HG02973 (cell line): ENCODE data around the gene RNU5B-1.
"Not testable (repeated sequence)": the region's sequence is repeated elsewhere in the genome, so short reads cannot be mapped to it uniquely, and the experiment has no call there.

Experiments
- ATAC-seq: cut with Tn5 transposase; IDR thresholded peaks from one replicate; pipeline ENCODE4 v1.9.1; 2021; ENCODE audit warnings: moderate library complexity; ENCODE audit not compliant: unreplicated experiment

Gene RNU5B-1

DNA sequence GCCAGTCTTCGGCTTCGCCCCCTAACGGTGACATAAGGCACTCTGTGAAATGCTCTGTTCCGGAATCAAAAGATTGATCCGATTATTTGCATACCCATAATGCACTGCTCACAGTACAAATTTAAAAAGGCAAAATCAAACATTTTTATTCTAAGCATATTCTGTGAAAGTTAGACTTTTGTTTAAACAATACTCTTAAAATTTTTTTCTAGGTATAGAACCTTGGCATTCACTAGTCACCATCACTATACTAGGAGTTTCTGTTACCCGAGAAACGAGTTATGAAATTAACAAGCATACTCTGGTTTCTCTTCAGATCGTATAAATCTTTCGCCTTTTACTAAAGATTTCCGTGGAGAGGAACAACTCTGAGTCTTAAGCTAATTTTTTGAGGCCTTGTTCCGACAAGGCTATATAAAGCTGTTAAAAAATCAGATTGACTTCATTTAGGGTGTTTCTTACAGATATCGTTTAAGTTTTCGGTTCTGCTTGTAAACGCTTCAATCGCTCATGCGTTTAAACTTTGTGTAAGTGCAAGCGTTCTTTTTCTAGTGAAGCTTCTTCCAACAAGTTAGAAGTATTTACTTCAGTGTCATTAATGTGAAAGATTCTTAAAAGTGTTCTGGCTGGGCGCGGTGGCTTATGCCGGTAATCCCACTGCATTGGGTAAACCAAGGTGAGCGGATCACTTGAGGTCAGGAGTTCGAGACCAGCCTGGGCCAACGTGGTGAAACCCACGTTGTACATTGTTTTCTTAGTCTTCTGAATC lies at the start of gene RNU5B-1:
Gene RNU5B-1, plus strand, starts transcription at position 297 of the 769 bp plus-strand sequence.
- ATAC-seq = peak; percentile 63

DNA sequence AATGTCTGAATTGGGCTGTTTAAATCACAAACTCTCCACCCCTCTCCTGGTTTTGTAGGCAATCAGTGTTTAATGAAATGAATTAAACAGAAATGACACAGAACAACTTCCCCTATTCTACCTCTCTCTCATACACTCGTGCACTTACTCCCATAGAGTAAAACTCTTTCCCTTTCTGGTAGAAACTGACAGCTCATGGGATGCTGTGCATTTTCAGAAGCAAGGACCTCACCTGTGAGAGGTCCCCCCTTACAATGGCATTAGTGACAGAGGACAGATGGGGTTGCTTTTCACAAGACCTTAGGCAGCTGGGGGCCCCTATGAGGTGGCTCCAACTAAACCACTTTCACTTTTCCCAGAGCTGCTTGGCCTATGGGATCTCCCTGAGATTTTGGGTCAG lies 49.7 kb upstream of the RNU5B-1 start:
- ATAC-seq = no peak

DNA sequence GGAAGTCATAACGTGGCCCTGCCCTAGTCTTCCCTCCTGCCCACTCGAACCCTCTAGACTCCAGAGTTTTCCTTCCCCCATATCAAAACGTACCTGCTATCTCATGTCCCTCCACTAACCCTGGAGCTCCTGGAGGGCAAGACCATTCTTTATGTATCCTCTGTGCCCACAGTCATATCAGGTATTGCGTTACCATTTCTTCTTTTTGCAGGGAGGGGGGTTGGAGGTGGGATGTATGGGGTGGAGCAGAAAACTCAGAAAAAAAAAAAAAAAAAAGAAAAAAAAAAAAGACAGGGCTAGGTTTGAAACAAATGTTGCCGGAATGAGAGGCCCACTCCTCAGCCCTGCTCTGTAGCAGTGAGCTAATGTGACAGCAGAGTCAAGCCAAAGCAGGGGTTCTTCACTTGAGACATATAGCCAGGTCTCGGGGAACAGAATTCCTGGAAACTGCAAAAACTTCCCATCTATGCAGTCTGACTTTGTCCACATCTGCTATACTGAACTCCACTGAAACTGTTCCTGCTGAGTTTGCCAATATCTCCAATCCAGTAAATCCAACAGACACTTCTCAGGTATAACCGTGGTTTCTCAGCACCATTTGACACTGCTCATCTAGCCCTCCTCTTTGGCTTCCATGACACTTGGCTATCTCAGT lies 48.9 kb upstream of the RNU5B-1 start:
- no peak for ATAC-seq

- ATAC-seq = no peak
These were observed 45.9 kb upstream of the RNU5B-1 start for GRCh38 chr15:65258375-65259262.

DNA sequence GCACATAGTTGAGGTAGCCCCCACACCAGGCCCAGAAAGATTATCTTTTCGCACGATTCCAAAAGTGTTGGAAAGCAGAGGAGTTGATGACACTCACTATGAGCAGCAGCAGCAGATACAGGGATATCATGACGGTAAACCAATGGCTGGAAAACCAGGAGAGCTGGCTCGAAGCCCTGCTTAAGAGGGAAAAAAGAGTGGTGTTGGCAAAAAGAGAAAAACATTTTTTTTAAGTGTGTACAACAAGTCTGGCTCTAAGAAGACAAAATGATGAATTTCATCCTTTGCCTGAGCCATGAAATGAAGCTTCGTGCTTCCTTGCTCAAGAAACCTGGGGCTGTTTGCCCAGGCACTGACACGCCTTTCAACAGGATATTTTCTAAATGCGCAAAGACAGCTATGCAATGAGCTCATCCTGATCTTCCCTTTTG lies 45.1 kb upstream of the RNU5B-1 start:
- ATAC-seq = no peak

GRCh38 chr15:65260968-65261367 lies 43.5 kb upstream of the RNU5B-1 start:
- no peak for ATAC-seq

DNA sequence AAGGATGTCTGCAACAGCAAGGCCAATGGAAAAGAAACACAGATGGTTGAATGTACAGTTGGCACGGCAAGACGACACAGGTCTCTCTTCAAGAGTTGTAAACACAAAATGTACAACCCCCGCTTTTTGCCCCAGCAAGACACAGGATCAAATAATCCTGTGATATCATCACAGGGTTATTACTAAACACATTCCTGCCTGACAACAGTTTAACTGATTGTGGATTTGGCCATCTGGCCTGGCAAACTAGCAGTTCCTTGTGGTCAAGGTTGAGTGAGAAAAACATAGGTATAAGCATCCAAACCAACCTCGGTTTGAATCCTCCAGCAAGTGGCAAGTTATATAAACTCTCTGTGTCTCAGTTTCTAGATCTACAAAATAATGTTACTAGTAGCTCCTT lies 41.2 kb upstream of the RNU5B-1 start:
- no peak for ATAC-seq

- ATAC-seq = no peak
These were observed 39.5 kb upstream of the RNU5B-1 start for GRCh38 chr15:65264863-65265430.

- no peak for ATAC-seq
These were observed 38.0 kb upstream of the RNU5B-1 start for GRCh38 chr15:65266469-65266868.

- no peak for ATAC-seq
These were observed 36.1 kb upstream of the RNU5B-1 start for GRCh38 chr15:65268411-65268810.

GRCh38 chr15:65270811-65271545 lies 33.5 kb upstream of the RNU5B-1 start:
- ATAC-seq = not testable (repeated sequence)

DNA sequence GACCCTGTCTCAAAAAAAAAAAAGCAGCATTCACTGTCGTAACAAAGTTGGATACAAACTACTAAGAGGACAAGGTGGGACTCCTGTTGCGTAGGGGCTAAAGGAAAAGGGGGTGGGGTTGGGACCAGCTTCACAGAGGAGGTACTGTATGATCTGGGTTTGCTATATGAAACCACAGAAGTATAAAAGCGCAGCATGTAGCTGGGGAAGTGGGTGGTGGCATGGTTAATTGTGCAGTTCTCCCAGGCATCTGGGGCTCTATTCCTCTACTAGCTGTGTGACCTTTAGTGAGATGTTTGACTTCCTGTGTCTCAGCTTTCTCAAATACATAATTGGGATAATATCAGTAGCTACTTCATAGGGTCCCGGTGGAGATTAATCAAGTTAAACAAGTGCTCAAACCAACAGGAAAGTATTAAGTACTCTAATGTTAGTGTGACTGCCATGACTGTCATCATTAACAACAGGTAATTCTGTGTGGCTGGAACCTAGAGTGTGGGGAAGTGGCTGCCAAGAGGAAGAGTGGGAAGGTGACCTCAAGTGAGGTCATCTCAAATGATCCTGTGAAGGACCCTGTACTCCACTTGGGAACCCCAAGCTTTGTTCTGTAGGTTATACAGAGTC lies 29.3 kb upstream of the RNU5B-1 start:
- no peak for ATAC-seq

DNA sequence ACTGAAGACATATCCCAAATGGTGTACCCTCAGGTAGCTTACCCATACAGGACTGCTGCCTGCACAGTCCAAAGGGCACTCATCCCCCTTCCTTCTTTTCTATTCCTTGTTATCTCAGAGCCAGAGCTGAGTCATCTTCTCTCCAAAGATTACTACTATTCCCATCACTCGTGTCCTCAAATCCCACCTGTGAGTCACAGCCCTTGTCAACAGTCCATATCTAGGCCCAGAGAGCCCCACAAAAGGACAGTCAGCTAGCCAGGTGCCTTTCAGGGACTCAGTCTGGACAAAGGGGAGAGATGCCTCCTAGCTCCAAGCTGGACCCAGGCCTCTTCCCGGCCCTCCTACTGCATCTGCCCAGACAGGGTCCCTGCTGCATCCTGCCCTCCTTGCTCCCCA lies 28.8 kb upstream of the RNU5B-1 start:
- no peak for ATAC-seq

- no peak for ATAC-seq
These were observed 27.5 kb upstream of the RNU5B-1 start for GRCh38 chr15:65277015-65277414.

- ATAC-seq = no peak
These were observed 26.0 kb upstream of the RNU5B-1 start for GRCh38 chr15:65278480-65278879.

- no peak for ATAC-seq
These were observed 19.0 kb upstream of the RNU5B-1 start for GRCh38 chr15:65285291-65286068.

GRCh38 chr15:65286069-65286703 lies 18.3 kb upstream of the RNU5B-1 start:
- peak; percentile 19 for ATAC-seq

GRCh38 chr15:65286704-65287519 lies 17.6 kb upstream of the RNU5B-1 start, which contains the start of gene PARP16:
Gene PARP16 (minus strand): TSS chr15:65286883. CDS start chr15:65286426, 457 bp downstream.
- peak; percentile 92 for ATAC-seq
